Measurements from ENCODE around the gene CNOT4.
"Not testable (repeated sequence)": the region's sequence is repeated elsewhere in the genome, so short reads cannot be mapped to it uniquely, and the experiment has no call there.

CNOT4 gene

DNA sequence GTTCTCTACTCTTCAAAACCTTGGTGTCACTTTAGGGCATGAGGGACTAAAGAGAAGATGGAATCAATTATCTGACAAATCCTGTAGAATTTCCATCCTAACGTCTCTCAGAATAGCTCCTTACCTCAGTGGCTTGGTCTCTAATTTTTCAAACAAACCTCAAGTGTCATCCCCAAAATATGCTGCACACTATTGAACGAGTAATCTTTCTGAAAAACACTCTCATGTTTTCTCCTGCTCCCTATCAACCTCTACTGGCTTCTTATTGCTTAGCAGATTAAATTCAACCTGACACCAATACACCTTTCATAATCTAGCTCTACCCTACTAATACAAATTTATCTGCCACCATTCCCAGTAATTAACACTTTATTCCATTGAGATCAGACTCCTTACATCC lies 8.5 kb downstream of the CNOT4 start:
- H3K9me3 ChIP-seq = no peaks in the 10 kb centered on the region
- peaks cover 22% of the 10 kb centered on the region for H3K4me1 ChIP-seq
- in situ Hi-C loops (cut with MboI; ENCODE audit: low sequenced_read_pairs) = no loop called here
- DNase-seq (ENCODE audit: low spot score in 2 of 2) = no peak
- H3K36me3 ChIP-seq (replicated peaks) = no peaks in the 10 kb centered on the region
- H3K27me3 ChIP-seq (ENCODE audit: low read depth) = no peaks in the 10 kb centered on the region
- H3K4me3 ChIP-seq = no peak overlapping the region

GRCh38 chr7:135499818-135500217 lies 10.1 kb downstream of the CNOT4 start:
- in situ Hi-C loops (cut with MboI; ENCODE audit: low sequenced_read_pairs) = no loop called here
- no peak for DNase-seq (ENCODE audit: low spot score in 2 of 2)
- H3K4me3 ChIP-seq = no peak overlapping the region
- H3K9me3 ChIP-seq = no peaks in the 10 kb centered on the region
- H3K4me1 ChIP-seq = peaks cover 18% of the 10 kb centered on the region
- H3K27me3 ChIP-seq (ENCODE audit: low read depth) = no peaks in the 10 kb centered on the region
- no peaks in the 10 kb centered on the region for H3K36me3 ChIP-seq (replicated peaks)

GRCh38 chr7:135497161-135497560 lies 12.7 kb downstream of the CNOT4 start:
- DNase-seq (ENCODE audit: low spot score in 2 of 2); H3K27me3 ChIP-seq (ENCODE audit: low read depth); H3K9me3 ChIP-seq; in situ Hi-C loops (cut with MboI; ENCODE audit: low sequenced_read_pairs); H3K36me3 ChIP-seq (replicated peaks); H3K4me3 ChIP-seq: not testable (repeated sequence)
- peaks cover 18% of the 10 kb centered on the region for H3K4me1 ChIP-seq

DNA sequence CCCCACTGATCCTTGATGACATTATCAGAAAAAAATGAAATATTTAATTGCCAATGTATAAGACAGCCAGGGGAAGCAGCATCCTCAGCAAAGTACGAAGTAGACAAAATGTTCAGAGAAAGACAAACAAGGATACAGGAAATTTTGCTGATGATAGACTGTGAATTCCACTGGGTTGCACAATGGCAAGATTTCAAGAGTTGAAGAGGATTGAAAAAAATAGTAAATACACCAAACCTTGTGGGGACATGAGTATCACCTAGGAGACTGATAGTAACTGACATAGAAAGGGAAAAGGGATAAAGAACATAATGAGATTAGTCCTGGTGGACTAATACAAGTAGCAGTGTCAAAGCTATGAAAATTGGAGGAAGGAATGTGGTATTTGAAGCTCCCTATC lies 16.5 kb downstream of the CNOT4 start:
- no peaks in the 10 kb centered on the region for H3K9me3 ChIP-seq
- H3K4me3 ChIP-seq = no peak overlapping the region
- in situ Hi-C loops (cut with MboI; ENCODE audit: low sequenced_read_pairs) = no loop called here
- no peaks in the 10 kb centered on the region for H3K36me3 ChIP-seq (replicated peaks)
- H3K4me1 ChIP-seq = no peaks in the 10 kb centered on the region; the same call in none of the 2 replicates
- H3K27me3 ChIP-seq (ENCODE audit: low read depth) = no peaks in the 10 kb centered on the region
- DNase-seq (ENCODE audit: low spot score in 2 of 2) = no peak

GRCh38 chr7:135492151-135492550 lies 17.8 kb downstream of the CNOT4 start:
- H3K36me3 ChIP-seq (replicated peaks) = no peaks in the 10 kb centered on the region
- no peak overlapping the region for H3K4me3 ChIP-seq
- no peak for DNase-seq (ENCODE audit: low spot score in 2 of 2)
- no peaks in the 10 kb centered on the region for H3K27me3 ChIP-seq (ENCODE audit: low read depth)
- H3K4me1 ChIP-seq = no peaks in the 10 kb centered on the region; the same call in 1 of the 2 replicates
- no peaks in the 10 kb centered on the region for H3K9me3 ChIP-seq
- in situ Hi-C loops (cut with MboI; ENCODE audit: low sequenced_read_pairs) = no loop called here

DNA sequence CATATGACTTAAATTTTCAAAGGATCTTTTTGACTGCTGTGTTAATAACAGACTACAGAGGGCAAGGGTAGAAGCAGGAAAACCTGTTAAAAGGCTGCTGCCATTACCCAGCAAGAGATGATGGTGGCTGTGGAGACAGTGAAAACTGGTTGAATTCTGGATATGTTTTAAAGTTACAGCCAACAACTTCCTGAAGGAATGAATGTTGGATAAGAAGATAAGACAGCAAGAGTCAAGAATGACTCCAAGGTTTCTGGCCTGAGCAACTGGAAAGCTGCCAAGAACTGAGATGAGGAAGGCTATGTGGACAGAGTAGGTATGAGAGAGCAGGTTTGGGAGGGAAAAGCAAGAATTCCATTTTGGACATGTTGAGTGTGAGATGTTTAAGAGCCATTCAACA lies 19.1 kb downstream of the CNOT4 start:
- Histone ChIP-seq H3K27me3 (ENCODE audit: low read depth) (no peaks in the 10 kb centered on the region), H3K9me3 (no peaks in the 10 kb centered on the region), H3K4me1 (peaks cover 12% of the 10 kb centered on the region), H3K4me3 (no peak overlapping the region), H3K36me3 (replicated peaks) (no peaks in the 10 kb centered on the region)
- in situ Hi-C loops (cut with MboI; ENCODE audit: low sequenced_read_pairs) = no loop called here
- no peak for DNase-seq (ENCODE audit: low spot score in 2 of 2)

DNA sequence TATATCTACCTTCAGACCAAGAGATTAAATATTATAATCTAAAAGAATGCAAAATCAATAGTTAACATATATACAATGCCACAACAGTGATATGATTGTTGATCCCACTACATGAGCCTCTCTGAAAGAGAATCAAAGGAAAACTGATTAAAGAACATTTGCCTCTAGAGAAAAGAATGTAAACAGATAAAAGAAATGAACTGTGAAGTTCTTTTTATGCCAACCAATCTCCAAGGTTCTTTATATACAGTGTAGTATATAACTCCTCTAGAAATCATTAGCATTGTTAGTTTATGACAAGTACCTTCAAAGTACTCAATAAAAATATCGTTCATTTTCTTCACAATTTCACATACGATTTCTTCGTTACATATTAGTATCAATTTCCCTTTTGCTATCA lies 20.1 kb downstream of the CNOT4 start:
- Histone ChIP-seq H3K4me3 (no peak overlapping the region), H3K27me3 (ENCODE audit: low read depth) (no peaks in the 10 kb centered on the region), H3K4me1 (peaks cover 14% of the 10 kb centered on the region), H3K9me3 (no peaks in the 10 kb centered on the region), H3K36me3 (replicated peaks) (no peaks in the 10 kb centered on the region)
- no peak for DNase-seq (ENCODE audit: low spot score in 2 of 2)
- in situ Hi-C loops (cut with MboI; ENCODE audit: low sequenced_read_pairs) = no loop called here

DNA sequence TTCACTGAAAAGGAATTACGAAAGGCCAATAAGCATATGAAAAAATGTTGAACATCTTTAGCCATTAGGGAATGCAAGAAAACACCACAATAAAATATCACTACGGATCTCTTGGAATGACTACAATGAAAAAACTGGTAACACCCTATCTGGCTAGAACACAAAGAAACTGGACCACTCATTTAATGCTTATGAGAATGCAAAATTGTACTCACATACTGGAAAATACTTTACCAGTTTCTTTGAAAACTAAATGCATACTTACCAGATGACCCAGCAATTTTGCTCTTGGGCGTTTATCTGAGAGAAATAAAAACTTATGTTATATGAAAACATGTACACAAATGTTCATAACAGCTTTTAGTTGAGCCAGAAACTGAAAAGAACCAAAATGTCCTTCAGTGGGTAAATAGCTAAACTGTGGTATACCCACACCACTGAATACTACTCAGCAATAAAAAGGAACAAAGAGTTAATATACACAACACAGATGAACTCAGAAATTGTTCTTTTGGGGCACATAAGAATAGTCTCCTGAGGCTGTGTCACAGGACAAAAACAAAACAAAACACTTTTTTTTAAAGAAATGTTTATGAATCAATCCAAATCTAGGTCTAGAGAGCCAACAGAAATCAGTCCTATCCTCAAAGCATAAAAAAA lies 23.5 kb downstream of the CNOT4 start:
- Histone ChIP-seq H3K4me3 (no peak overlapping the region), H3K9me3 (no peaks in the 10 kb centered on the region), H3K36me3 (replicated peaks) (no peaks in the 10 kb centered on the region), H3K4me1 (peaks cover 22% of the 10 kb centered on the region), H3K27me3 (ENCODE audit: low read depth) (no peaks in the 10 kb centered on the region)
- in situ Hi-C loops (cut with MboI; ENCODE audit: low sequenced_read_pairs) = no loop called here
- DNase-seq (ENCODE audit: low spot score in 2 of 2) = peak in 1 of 2 experiments; percentile 40

GRCh38 chr7:135481598-135481979 lies 28.3 kb downstream of the CNOT4 start:
- no peaks in the 10 kb centered on the region for H3K27me3 ChIP-seq (ENCODE audit: low read depth)
- in situ Hi-C loops (cut with MboI; ENCODE audit: low sequenced_read_pairs) = no loop called here
- no peak overlapping the region for H3K4me3 ChIP-seq
- DNase-seq (ENCODE audit: low spot score in 2 of 2) = no peak
- H3K4me1 ChIP-seq = peaks cover 32% of the 10 kb centered on the region
- H3K9me3 ChIP-seq = no peaks in the 10 kb centered on the region
- no peaks in the 10 kb centered on the region for H3K36me3 ChIP-seq (replicated peaks)

- no peaks in the 10 kb centered on the region for H3K9me3 ChIP-seq
- no peak for DNase-seq (ENCODE audit: low spot score in 2 of 2)
- peaks cover 27% of the 10 kb centered on the region for H3K4me1 ChIP-seq
- in situ Hi-C loops (cut with MboI; ENCODE audit: low sequenced_read_pairs) = no loop called here
- no peaks in the 10 kb centered on the region for H3K27me3 ChIP-seq (ENCODE audit: low read depth)
- H3K4me3 ChIP-seq = no peak overlapping the region
- no peaks in the 10 kb centered on the region for H3K36me3 ChIP-seq (replicated peaks)
Measured at GRCh38 chr7:135480966-135481597, 28.8 kb downstream of the CNOT4 start.

GRCh38 chr7:135475521-135475920 lies 34.4 kb downstream of the CNOT4 start:
- no peaks in the 10 kb centered on the region for H3K36me3 ChIP-seq (replicated peaks)
- in situ Hi-C loops (cut with MboI; ENCODE audit: low sequenced_read_pairs) = no loop called here
- H3K4me1 ChIP-seq = peaks cover 8% of the 10 kb centered on the region
- no peaks in the 10 kb centered on the region for H3K27me3 ChIP-seq (ENCODE audit: low read depth)
- H3K4me3 ChIP-seq = no peak overlapping the region
- DNase-seq (ENCODE audit: low spot score in 2 of 2) = no peak
- no peaks in the 10 kb centered on the region for H3K9me3 ChIP-seq

DNA sequence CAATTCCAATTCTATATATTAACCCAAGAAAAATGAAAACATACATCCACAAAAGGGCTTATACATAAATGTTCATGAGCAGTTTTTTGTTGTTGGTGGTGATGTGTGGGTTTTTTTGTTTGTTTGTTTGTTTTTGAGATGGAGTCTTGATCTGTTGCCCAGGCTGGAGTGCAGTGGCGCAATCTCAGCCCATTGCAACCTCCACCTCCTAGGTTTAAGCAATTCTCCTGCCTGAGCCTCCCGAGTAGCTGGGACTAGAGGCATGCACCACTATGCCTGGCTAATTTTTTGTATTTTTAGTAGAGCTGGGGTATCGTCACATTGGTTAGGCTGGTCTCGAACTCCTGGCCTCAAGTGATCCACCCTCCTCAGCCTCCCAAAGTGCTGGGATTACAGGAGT lies 40.2 kb downstream of the CNOT4 start:
- H3K36me3 ChIP-seq (replicated peaks); H3K4me1 ChIP-seq; H3K4me3 ChIP-seq; H3K9me3 ChIP-seq; in situ Hi-C loops (cut with MboI; ENCODE audit: low sequenced_read_pairs); H3K27me3 ChIP-seq (ENCODE audit: low read depth); DNase-seq (ENCODE audit: low spot score in 2 of 2): not testable (repeated sequence)

- in situ Hi-C loops (cut with MboI; ENCODE audit: low sequenced_read_pairs) = no loop called here
- Histone ChIP-seq H3K4me3 (no peak overlapping the region), H3K9me3 (no peaks in the 10 kb centered on the region), H3K27me3 (ENCODE audit: low read depth) (no peaks in the 10 kb centered on the region), H3K4me1 (no peaks in the 10 kb centered on the region), H3K36me3 (replicated peaks) (no peaks in the 10 kb centered on the region)
- no peak for DNase-seq (ENCODE audit: low spot score in 2 of 2)
Measured at GRCh38 chr7:135467207-135467711, 42.6 kb downstream of the CNOT4 start.

GRCh38 chr7:135466442-135467206 lies 43.3 kb downstream of the CNOT4 start:
- in situ Hi-C loops (cut with MboI; ENCODE audit: low sequenced_read_pairs) = no loop called here
- DNase-seq (ENCODE audit: low spot score in 2 of 2) = no peak
- H3K4me3 ChIP-seq = no peak overlapping the region
- H3K27me3 ChIP-seq (ENCODE audit: low read depth) = no peaks in the 10 kb centered on the region
- no peaks in the 10 kb centered on the region for H3K36me3 ChIP-seq (replicated peaks)
- no peaks in the 10 kb centered on the region for H3K4me1 ChIP-seq
- no peaks in the 10 kb centered on the region for H3K9me3 ChIP-seq

Data from HAP-1 (cell line).